COLO668 (cell line): ENCODE measurements around the gene RSAD1.

Experiments
- DNase-seq: peaks from one replicate; lab custom pipeline; 2025; ENCODE audit not compliant: unreplicated experiment; lab: John Stamatoyannopoulos, UW

Gene RSAD1

GRCh38 chr17:50478391-50479381 lies at the start of gene RSAD1:
TSS of gene RSAD1 (plus strand) at chr17:50478860. CDS start at chr17:50478885, 25 bp downstream.
- peak; percentile 91 for DNase-seq

DNA sequence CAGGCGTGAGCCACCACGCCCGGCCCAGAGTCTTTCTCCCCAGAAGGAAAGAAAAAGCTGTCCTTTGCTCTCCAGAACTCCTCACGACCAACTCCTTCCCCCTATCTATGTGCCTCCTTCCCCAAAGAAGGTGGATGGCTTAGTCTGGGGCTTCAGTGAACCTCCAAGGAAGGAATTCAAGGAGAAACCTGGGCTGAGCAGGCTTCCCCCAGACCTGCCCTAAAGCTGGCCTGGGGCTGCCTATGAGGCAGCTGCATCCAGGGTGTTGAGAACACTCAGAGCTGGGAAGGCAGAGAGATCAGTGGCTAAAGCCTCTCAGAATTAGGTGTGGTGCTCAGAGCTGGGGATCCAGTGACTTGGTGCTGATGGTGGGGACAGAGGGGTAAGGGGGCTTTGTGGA lies 48.9 kb upstream of the RSAD1 start:
- no peak for DNase-seq

DNA sequence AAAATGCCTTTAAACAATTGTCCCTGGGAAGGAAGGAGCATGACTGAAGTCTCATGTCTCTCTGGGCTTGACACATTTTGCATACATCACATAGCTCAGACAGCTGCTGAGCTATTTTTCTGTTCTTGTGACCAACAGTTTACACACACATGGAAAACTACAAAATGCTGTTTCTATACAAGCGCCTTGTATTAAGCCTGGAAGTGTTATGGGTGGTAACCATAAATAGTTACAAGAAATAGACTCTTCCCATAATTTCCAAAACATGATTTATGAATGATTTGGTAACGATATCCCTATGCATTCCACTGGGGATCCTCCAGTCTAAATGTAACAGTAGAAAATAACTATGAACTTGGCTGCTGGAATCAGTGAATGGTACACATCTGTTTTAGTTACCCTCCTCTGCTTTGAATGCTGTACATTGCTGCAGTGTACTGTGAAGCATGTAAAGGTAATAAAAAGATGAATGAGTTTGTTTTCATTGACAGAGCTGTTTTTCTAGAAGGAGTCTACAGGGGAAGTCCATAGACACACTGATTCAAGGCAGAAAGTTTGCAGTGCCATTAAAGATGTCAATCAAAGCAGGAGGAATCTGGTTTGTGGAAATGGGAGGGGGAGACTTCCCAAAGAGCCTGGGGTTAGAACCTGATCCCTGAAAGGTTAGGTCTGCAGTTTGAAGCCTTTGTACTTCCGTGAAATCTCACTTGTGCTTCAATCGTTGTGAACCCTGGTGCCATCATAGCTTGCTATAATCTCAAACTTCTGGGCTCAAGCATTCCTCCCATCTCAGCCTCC lies 47.6 kb upstream of the RSAD1 start:
- DNase-seq: no peak

DNA sequence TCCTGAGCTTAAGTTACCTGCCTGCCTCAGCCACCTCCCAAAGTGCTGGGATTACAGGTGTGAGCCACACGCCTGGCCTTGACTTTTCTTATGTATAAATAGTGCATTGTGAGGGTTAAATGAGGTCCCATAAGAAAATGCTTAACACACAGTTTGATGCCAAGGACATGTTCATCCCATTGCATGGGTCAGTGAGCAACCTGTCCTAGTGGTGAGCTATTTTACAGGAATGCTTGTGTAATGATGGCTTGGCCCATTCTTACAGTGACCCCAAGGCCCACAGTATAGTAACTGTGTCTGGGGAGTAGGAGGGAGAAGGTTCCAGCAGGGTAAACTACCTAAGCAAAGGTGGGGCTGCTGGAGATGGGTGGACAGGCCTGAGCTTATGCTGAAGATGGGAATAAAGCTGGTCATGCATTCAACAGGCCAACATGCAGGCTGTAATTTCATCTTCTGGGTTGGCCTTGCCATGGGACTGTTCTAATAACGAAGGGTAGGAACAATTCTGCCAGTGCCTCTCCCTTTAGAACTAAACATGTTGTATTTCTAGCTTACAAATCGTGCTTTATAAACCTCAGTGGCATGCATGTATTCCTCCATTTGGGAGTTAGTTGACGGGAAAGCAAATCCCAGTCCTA lies 46.4 kb upstream of the RSAD1 start:
- DNase-seq: no peak

- no peak for DNase-seq
Measured at GRCh38 chr17:50437409-50437808, 41.3 kb upstream of the RSAD1 start.

- no peak for DNase-seq
Measured at GRCh38 chr17:50439008-50439407, 39.7 kb upstream of the RSAD1 start.

GRCh38 chr17:50440172-50440837 lies 38.4 kb upstream of the RSAD1 start:
- peak; percentile 47 for DNase-seq

- no peak for DNase-seq
Measured at GRCh38 chr17:50440838-50441829, 37.5 kb upstream of the RSAD1 start.

DNA sequence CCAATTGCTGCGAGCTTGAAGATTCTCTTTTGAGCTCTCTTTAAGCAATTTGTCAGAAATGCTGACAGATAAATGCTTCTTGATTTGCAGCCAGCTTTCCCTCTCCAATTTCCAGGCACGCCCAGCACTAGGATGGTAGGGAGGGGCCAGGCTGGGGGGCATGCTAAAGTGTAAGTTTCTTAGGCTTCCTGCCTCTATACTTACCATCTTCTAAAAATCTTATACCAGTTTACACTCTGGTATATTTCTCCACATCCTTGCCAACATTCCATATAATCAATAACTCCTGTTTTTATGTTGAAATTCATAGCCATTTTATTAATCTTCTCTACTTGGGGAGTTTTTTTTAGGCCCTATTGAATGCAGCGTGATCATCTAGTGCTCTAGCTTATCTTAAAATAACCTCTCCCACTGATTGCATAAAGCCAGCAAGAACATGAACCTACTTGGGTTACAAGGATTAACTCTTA lies 35.1 kb upstream of the RSAD1 start:
- DNase-seq: no peak

DNA sequence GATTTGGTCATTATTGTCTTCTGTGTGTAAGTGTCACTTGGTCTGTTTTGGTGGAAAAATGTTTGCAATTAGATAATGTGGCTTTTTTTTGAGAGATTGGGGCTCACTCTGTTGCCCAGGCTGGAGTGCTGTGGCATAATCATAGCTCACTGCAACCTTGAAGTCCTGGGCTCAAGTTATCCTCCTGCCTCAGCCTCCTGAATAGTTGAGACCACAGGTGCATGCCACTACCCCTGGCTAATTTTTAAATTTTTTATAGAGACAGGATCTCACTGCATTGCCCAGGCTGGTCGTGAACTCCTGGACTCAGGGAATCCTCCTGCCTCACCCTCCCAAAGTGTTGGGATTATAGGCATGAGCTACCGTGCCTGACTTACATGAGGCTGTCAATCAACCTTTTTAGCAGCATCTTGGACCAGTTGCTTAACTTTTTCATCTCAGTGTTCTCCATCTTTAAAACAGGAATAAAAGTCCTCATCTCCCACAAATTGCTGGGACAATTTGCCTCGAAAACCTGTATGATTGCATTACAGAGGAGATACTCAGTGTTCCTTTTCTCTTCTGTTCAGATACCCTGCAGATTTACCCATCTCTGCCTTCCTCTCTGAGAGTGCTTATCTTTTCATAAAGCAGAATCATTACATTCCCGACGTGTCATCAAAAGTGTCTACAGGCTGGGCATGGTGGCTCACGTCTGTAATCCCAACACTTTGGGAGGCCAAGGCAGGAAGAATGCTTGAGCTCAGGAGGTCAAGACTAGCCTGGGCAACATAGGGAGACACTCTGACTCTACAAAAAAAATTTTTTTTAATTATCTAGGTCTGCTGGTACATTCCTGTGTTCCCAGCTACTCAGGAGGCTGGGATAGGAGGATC lies 33.6 kb upstream of the RSAD1 start:
- DNase-seq: no peak

GRCh38 chr17:50445730-50446325 lies 32.8 kb upstream of the RSAD1 start:
- DNase-seq: no peak

DNA sequence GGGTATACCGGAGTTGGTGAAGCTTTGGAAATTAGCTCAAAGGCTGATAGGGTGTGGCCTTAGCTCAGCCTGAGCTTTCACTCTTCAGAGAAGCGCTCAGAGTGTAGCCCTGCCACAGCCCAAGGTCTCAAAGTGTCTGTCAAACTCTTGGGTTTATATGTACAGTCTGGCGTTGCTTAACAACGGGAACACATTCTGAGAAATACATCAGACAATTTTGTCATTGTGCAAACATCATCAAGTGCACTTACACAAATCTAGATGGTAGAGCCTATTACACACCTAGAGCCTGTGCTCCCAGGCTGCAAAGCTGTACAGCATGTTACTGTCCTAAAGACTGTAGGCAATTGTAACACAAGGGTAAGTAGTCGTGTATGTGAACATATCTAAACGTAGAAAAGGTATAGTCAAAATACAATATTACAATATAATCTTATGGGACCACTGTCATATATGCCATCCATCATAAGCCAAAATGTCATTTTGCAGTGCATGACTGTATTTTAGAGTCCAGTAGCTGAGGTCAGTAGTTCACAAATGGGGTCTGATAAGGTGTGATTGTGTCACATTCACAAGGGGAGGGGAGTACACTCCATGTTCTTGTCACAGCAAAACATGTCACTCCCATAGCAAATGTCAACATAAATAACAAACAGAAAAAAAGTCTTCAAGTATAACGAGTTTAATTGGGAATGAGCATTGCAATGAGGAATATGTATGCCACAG lies 30.6 kb upstream of the RSAD1 start:
- peak; percentile 6 for DNase-seq

DNA sequence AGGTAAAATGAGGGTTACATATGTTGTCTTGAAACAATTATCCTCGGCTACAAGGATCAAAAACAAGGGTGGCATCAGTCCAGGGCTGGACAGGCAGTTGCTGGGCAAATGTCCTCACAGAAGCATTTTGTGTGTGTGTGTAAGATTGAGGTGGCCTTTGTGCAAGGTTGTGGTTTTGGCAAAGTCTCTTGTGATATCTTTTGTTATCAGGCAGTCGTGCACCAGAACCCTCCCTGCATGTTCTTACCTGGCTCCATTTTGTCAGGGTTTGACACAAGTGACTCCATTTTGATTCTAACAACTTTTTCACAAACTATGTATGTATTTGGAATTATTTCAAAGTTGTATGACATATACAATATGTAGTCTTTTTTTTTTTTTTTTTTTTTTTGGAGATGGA lies 30.0 kb upstream of the RSAD1 start:
- no peak for DNase-seq

- no peak for DNase-seq
Measured at GRCh38 chr17:50451943-50452629, 26.6 kb upstream of the RSAD1 start.

- no peak for DNase-seq
Measured at GRCh38 chr17:50452630-50453300, 25.9 kb upstream of the RSAD1 start.

- no peak for DNase-seq
Measured at GRCh38 chr17:50453901-50454300, 24.8 kb upstream of the RSAD1 start.
